MM.1S (cell line): ENCODE measurements around the gene DMKN.

ENCODE experiments used
- DNase-seq: peaks from one replicate; pipeline ENCODE4 v3.0.0-alpha.2; 2015
- H2AFZ ChIP-seq: fragments of 300-600 bp; sonication (generic); 2 replicates; pipeline ENCODE4 v1.6.0; 2016; ENCODE audit warnings: antibody characterized with exemption, low read length
- H3F3A ChIP-seq: fragments of 300-600 bp; sonication (generic); 2 replicates; pipeline ENCODE4 v1.6.1; 2016; ENCODE audit warnings: mild to moderate bottlenecking, antibody characterized with exemption, low read length, moderate library complexity, mixed read lengths; ENCODE audit not compliant: insufficient read depth
- H3K27ac ChIP-seq: fragments of 300-600 bp; sonication (generic); 2 replicates; pipeline ENCODE4 v1.5.1; 2016; ENCODE audit warnings: mild to moderate bottlenecking, low read length
- H3K27me3 ChIP-seq: fragments of 300-600 bp; sonication (generic); replicated peaks from 2 replicates; pipeline ENCODE4 v1.6.0; 2016; ENCODE audit warnings: low read length; ENCODE audit not compliant: insufficient read depth
- H3K36me3 ChIP-seq: fragments of 300-600 bp; sonication (generic); replicated peaks from 2 replicates; pipeline ENCODE4 v1.6.1; 2016; ENCODE audit warnings: mild to moderate bottlenecking, low read length, mixed read lengths; ENCODE audit not compliant: insufficient read depth
- H3K4me1 ChIP-seq: fragments of 300-600 bp; sonication (generic); 2 replicates; pipeline ENCODE4 v1.6.1; 2016; ENCODE audit warnings: low read length, mixed read lengths
- H3K4me2 ChIP-seq: fragments of 300-600 bp; sonication (generic); 2 replicates; pipeline ENCODE4 v1.6.0; 2016; ENCODE audit warnings: low read depth, low read length
- H3K4me3 ChIP-seq: fragments of 300-600 bp; sonication (generic); 2 replicates; pipeline ENCODE4 v1.5.1; 2016; ENCODE audit warnings: low read length, mixed read lengths
- H3K79me2 ChIP-seq: fragments of 300-600 bp; sonication (generic); 2 replicates; pipeline ENCODE4 v1.6.1; 2016; ENCODE audit warnings: mixed run types, low read length, mixed read lengths
- H3K9ac ChIP-seq: fragments of 300-600 bp; sonication (generic); 2 replicates; pipeline ENCODE4 v1.6.1; 2016; ENCODE audit warnings: low read length, mixed read lengths
- H3K9me2 ChIP-seq: fragments of 300-600 bp; sonication (generic); replicated peaks from 2 replicates; pipeline ENCODE4 v1.6.1; 2016; ENCODE audit warnings: mild to moderate bottlenecking, low read length, mixed read lengths; ENCODE audit not compliant: insufficient read depth
- H3K9me3 ChIP-seq: fragments of 300-600 bp; sonication (generic); replicated peaks from 2 replicates; pipeline ENCODE4 v1.6.1; 2016; ENCODE audit warnings: mild to moderate bottlenecking, low read length, mixed read lengths; ENCODE audit not compliant: insufficient read depth
- H4K20me1 ChIP-seq: fragments of 300-600 bp; sonication (generic); 2 replicates; pipeline ENCODE4 v1.6.1; 2016; ENCODE audit warnings: mild to moderate bottlenecking, low read length, moderate library complexity, mixed read lengths; ENCODE audit not compliant: insufficient read depth
- CTCF ChIP-seq: fragments of 300-600 bp; sonication (generic); IDR thresholded peaks from 2 replicates; pipeline ENCODE4 v1.5.1; 2016; ENCODE audit warnings: antibody characterized with exemption, low read length, mixed read lengths
- EZH2 ChIP-seq: fragments of 300-600 bp; sonication (generic); optimal IDR thresholded peaks from 2 replicates; pipeline ENCODE3; 2017; ENCODE audit warnings: low read depth, mild to moderate bottlenecking, antibody characterized with exemption, low read length, mixed read lengths
- EZH2phosphoT487 ChIP-seq: fragments of 300-600 bp; sonication (generic); IDR thresholded peaks from 2 replicates; pipeline ENCODE4 v1.6.1; 2018; ENCODE audit warnings: antibody characterized with exemption, low read length

The DMKN gene

GRCh38 chr19:35510626-35510964 is 2.9 kb downstream of the DMKN start:
- no peaks in the 10 kb centered on the region for H3F3A ChIP-seq
- no peaks in the 10 kb centered on the region for H4K20me1 ChIP-seq
- peaks cover 7% of the 10 kb centered on the region for H3K4me1 ChIP-seq
- no peak overlapping the region for H3K4me2 ChIP-seq
- no peak overlapping the region for H3K9ac ChIP-seq
- no peaks in the 10 kb centered on the region for H3K79me2 ChIP-seq
- no peak overlapping the region for H3K27ac ChIP-seq
- DNase-seq = no peak
- H2AFZ ChIP-seq = no peak overlapping the region
- no peak for TF ChIP-seq CTCF
- no peak for TF ChIP-seq EZH2
- peaks cover 97% of the 10 kb centered on the region for H3K27me3 ChIP-seq
- H3K9me2 ChIP-seq = no peaks in the 10 kb centered on the region
- no peak overlapping the region for H3K4me3 ChIP-seq
- H3K9me3 ChIP-seq = no peaks in the 10 kb centered on the region
- H3K36me3 ChIP-seq = no peaks in the 10 kb centered on the region

- peaks cover 7% of the 10 kb centered on the region for H3K4me1 ChIP-seq
- H3K27me3 ChIP-seq = peaks cover 98% of the 10 kb centered on the region
- H2AFZ ChIP-seq = no peak overlapping the region
Observed at GRCh38 chr19:35509861-35510625, 3.4 kb downstream of the DMKN start.

GRCh38 chr19:35509018-35509652 is 4.3 kb downstream of the DMKN start:
- DNase-seq = no peak
- TF ChIP-seq EZH2phosphoT487 (no peak), CTCF (no peak), EZH2 (no peak)
- Histone ChIP-seq H3K4me1 (peaks cover 7% of the 10 kb centered on the region), H3K4me2 (no peak overlapping the region), H4K20me1 (no peaks in the 10 kb centered on the region), H3K27me3 (peaks cover 98% of the 10 kb centered on the region), H3K27ac (no peak overlapping the region), H3K36me3 (no peaks in the 10 kb centered on the region), H3K9ac (no peak overlapping the region), H3K79me2 (no peaks in the 10 kb centered on the region), H3F3A (no peaks in the 10 kb centered on the region), H3K4me3 (no peak overlapping the region), H3K9me2 (no peaks in the 10 kb centered on the region), H3K9me3 (no peaks in the 10 kb centered on the region), H2AFZ (no peak overlapping the region)

More at GRCh38 chr19:35509861-35510625, 3.4 kb downstream of the DMKN start:
- Histone ChIP-seq H3F3A (no peaks in the 10 kb centered on the region), H3K9me3 (no peaks in the 10 kb centered on the region), H3K9me2 (no peaks in the 10 kb centered on the region), H3K27ac (no peak overlapping the region), H3K79me2 (no peaks in the 10 kb centered on the region), H3K36me3 (no peaks in the 10 kb centered on the region), H3K9ac (no peak overlapping the region), H4K20me1 (no peaks in the 10 kb centered on the region), H3K4me3 (no peak overlapping the region), H3K4me2 (peak overlapping the region; percentile 6; the same call in 1 of the 2 replicates)
- TF ChIP-seq EZH2phosphoT487 = no peak
- peak; percentile 89 for TF ChIP-seq CTCF
- DNase-seq = peak; percentile 29
